CD4-positive, alpha-beta T cell treated with Interleukin-12 subunit alpha and Interleukin-12 subunit beta, for 1 hour (primary cell): ENCODE results near the gene TIMM50.
"Not testable (repeated sequence)": the region's sequence is repeated elsewhere in the genome, so short reads cannot be mapped to it uniquely, and the experiment has no call there.

Source experiments
- DNase-seq: peaks from one replicate; pipeline ENCODE4 v3.0.0-alpha.2; 2020

TIMM50 gene

DNA sequence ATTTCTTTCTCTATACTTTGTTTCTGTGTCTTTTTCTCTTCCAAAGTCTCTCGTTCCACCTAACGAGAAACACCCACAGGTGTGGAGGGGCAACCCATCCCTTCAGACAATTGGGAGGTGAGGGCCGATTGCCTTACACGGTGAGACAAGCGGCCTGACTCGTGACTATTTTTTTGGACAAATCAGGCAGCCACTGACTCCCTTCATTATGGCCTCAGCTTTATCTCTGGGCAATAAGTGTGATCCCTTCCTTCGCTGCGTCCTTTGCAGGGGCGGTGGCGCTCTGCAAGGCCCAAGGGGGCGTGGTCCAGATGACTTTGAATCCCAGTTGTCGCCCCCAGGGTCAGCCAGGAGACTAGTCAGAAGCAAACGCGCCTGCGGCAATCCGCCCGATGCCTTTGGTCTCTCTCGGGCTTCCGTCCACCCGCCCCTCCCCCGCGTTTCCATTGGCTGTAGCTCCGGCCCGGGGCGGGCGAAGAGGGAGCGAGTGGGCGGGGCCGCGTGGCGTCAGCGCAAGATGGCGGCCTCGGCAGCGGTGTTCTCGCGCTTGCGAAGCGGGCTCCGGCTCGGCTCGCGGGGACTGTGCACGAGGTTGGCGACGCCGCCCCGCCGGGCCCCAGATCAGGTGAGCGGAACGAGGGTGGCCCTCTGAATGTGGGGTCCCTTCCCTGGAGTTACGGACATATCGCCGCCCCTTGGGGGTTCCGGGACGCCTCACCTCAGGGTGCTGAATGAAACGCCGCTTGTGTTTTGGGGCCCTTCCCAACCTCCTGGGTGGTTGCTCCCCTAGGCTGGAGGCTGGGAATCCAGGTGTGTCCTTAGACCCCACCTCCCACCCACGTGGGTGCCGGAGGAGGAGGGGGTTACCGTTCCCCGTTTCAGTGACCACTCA is at the start of gene TIMM50:
Gene TIMM50, plus strand, starts transcription at position 502 of the 892 bp plus-strand sequence. Its CDS starts 16 bp downstream, at position 518.
- peak; percentile 97 for DNase-seq

DNA sequence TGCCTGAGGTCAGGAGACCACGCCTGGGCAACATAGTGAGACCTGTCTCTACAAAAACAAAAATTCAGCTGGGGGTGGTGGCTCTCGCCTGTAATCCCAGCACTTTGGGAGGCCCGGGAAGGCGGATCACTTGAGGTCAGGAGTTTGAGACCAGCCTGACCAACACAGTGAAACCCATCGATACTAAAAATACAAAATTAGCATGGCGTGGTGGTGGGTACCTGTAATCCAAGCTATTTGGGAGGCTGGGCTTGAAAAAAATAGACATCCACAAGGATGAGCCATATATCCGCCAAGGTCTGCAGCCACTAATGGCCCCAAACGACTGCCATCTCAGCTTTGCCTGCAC is 48.0 kb upstream of the TIMM50 start:
- no peak for DNase-seq

DNA sequence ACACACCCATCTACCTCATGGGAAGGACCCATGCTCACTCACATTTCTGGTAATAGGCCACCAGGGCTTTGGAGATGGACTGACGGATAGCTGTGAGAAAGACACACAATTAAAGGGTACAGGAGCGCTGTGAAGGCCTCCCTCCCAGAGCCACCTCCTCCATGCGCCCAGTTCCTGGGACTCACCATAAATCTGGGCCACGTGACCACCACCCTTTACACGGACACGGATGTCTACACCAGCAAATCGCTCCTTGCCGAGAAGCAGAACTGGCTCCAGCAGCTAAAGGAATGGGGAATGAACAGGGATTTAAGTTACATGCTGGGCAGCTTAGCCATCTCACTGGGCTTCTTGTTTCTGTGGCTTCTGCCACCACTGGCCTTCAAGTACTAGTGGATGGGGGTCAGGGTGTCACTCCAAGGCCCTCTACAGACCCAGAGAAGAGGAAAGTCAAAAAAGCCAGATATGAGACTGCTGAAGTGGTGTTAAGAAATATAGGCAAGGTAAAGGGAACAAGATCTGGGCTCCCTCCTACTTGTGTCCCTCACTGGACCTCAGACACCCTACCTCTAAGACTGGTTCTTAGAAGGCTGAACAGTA is 47.1 kb upstream of the TIMM50 start:
- DNase-seq, result no peak

DNA sequence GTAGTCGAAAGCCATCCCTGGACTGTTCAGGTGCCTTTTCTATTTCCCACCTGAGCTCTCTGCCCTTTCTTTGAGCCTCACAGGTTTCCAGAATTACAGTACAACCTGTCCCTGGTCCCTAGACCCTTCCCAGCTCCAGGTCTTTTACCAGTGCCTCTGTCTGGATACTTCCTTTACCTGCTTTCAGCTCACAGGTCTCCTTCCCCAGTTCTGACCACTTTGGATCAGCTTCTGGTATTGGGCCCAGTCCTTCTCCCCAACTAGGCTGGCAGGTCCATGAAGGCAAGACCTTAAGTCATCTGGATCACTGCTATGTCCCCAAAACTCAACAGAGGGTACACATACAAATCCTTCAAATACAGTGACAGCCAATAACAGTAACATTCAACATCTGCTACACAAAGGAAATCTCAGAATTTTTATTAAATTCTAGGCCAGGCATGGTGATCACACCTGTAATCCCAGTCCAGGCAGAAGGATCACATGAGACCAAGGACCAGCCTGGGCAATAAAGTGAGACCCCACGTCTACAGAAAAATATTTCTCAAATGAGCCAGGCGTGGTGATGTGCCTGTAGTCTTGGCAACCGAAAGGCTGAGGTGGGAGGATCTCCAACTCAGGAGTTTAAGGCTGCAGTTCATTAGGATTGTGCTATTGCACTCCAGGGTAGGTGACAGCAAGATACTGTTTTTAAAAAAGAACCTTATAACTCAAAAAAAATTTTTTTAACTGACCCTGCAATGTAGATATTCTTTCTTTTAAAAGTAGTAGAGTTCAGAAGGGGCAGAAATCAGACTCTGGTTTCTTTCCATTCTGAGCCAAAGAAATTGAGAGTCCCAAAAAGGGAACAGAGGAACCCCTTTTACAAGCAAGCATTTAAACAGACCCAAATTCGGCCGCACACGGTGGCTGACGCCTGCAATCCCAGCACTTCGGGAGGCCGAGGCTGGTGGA is 46.2 kb upstream of the TIMM50 start:
- DNase-seq, result no peak

DNA sequence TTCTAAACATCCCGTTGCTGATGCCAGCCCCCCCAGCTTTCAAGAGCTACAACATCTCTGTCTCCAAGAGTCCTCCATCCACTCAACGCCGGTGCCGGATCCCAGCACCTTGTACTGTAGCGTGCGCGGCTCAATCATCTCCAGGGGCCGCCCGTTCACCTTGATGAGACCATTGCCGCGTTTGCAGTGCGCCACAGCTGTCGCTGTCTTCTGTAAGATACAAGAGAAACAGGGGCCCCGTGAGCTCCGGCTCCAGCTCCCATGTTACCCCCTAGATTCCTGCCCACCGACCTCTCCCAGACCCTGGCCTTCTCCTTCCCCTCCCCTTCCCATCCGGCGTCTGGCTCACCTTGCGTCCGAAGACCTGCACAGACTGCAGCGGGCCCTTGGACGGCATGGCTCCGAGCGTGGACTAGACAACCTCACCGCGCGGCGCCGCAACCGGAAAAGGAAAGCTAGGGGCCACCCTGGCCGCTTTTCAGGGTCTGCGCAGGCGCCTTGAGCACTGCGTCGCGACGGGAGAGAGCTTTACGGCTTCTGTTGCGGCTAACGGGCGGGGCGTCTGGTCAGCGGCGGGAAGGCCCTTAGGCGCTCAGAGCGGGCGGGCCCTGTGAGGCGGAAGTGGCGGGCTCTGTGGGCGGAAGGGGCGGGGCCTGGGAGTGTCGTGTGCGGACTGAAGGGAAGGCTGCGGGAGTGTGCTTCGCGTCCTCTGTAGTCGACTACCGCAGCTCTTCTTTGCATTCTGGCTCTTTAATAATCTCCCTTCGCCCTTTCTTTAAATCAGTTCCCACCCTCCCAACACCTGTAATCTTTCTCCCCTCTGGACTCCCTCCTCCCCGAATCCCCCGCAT is 44.9 kb upstream of the TIMM50 start, which contains the start of gene RPS16:
Gene RPS16, minus strand, starts transcription at position 451 of the 851 bp plus-strand sequence. Its CDS starts 54 bp downstream, at position 397.
- DNase-seq, result peak; percentile 99

DNA sequence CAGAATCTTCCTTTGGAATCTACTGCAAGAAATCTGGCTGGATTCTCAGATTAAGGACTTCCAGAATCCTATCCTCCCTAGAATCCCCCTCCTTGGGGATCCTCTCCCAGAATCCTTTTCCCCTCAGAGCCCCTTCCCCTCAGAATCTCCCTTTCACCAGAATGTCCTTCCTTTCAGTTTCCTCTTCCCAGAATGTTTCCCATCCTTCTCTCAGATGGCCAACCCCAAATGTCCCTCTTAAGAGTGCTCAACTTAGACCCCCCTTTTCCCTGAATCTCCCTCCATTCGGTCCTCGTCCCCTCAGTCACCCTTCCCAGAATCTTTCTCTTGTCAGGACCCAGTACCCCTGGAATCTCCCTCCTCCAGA is 44.3 kb upstream of the TIMM50 start:
- no peak for DNase-seq

DNA sequence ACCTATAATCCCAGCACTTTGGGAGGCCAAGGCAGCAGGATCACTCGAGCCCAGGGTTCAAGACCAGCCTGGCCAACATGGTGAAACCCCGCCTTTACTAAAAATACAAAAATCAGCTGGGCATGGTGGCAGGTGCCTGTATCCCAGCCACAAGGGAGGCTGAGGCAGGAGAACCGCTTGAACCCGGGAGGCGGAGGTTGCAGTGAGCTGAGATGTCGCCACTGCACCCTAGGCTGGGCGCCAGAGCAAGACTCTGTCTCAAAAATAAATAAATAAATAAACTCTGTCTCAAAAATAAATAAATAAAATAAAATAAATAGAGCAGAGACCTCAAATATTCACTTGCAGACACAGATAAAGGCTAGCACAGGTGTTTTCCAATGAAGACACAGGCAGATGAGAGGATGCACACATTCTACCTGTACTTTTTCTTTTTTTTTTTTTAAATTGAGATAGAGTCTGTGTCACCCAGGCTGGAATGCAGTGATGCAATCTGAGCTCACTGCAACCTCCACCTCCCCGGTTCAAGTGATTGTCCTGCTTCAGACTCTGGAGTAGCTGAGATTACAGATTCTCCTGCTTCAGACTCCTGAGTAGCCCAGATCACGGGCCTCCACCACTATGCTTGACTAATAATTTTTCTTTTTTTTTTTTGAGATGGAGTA is 42.2 kb upstream of the TIMM50 start:
- DNase-seq, result no peak

DNA sequence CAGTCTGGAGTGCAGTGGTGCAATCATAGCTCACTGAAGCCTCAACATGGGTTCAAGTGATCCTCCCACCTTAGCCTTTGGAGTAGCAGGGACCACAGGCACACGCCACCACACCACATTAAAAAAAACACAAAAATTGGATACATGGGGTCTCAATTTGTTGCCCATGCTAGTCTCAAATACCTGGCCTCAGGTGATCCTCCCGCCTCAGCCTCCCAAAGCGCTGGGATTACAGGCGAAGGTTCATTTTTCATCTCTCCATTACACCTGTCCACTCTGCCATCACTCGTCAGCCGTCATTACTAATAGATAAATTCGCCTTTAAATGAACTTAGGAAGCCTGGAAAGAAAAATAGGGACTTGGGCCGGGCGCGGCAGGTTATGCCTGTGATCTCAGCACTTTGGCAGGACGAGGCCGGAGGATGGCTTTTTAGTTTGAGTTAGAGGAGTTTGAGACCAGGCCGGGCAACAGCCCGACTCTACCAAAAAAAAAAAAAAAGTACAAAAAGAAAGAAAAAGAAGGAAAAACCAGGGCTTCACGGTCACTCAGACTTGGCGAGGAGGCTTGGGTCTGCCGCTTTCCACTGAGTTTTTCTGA is 35.9 kb upstream of the TIMM50 start:
- DNase-seq, result no peak

DNA sequence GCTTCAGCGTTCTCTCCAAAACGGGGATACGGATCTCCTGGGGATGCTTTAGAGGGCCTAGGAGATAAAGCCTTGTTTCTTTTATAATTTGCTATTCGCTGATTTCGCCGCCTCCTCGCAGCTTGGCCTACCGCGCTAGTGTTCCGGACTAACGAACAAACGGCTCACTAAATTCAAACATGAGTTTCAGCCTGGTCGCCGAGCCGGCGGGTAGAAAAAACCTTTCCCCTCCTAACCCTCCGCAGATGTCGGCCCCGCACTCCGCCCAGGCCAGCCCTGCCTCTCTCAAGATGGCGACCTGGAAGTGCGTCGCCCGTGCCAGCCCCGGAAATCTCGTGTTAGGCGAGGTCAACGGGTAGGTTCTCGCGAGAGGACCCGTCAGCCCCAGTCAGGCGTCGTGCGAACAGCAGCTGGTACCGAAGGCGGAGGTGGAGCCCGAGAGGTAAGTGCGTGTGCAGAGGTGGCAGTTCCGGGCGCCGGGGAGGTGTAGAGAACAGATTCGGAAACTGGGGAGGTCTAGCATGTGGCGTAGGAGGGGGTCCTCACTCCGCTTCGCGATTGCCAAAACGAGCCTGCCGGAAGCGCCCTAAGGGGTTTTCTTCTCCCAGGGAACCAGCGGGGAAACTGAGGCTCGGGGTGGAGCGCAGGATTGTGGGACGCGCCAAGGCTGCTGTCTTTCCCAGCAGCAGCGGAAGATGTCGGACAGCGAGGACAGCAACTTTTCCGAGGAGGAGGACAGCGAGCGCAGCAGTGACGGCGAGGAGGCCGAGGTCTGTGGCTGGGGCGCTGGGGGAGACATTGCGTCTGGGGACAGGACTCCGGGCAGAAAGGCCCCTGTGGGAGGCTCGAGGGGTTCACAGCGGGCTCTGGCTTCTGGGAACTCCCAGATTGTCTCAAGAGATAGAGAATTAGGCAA is 35.2 kb upstream of the TIMM50 start, which contains the start of gene SUPT5H:
Gene SUPT5H, plus strand, starts transcription at position 387 of the 916 bp plus-strand sequence. Its CDS starts 309 bp downstream, at position 696.
- peak; percentile 99 for DNase-seq

DNA sequence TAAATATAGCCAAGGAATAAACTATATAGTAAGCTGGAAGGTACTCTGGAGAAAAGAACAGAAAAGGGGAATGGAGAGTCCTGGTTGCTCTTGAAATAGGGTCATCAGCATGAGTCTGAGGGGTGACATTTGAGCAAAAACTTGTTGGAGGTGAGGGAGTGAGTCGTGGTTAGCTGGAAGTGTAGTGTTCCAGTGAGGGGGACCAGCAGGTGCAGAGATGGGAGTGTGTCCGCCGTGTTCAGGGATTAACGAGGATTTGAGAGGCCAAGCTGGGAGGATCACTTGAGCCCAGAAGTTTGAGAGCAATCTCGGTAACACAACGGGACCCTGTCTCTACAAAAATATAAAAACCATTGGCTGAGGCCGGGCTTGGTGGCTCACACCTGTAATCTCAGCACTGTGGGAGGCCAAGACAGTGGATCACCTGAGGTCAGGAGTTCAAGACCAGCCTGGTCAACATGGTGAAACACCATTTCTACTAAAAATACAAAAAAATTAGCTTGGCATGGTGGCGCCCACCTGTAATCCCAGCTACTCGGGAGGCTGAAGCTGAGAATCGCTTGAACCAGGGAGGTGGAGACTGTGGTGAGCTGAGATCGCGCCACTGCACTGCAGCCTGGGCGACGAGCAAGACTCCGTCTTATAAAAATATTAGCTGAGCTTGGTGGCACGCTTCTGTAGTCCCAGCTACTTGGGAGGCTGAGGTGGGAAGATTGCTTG is 34.1 kb upstream of the TIMM50 start:
- no peak for DNase-seq

DNA sequence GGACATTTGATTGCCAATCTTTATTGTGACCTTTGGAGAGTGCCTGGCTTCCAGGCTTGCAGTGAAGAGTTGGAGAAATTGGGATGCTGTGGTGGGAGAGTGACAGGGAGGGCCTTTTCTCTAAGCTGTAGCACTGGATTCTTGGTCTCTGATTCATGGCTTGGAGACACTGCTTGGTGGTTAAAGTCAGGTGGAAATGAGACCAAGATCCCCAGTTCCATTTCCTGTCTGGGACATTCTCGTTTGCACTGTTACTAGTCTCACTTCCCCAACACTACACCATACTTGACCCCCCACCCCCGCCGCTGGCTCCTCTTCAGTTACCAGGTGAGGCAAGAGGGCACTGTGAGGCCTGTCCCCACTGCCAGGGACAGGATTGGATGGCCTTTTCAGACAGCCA is 32.4 kb upstream of the TIMM50 start:
- no peak for DNase-seq

DNA sequence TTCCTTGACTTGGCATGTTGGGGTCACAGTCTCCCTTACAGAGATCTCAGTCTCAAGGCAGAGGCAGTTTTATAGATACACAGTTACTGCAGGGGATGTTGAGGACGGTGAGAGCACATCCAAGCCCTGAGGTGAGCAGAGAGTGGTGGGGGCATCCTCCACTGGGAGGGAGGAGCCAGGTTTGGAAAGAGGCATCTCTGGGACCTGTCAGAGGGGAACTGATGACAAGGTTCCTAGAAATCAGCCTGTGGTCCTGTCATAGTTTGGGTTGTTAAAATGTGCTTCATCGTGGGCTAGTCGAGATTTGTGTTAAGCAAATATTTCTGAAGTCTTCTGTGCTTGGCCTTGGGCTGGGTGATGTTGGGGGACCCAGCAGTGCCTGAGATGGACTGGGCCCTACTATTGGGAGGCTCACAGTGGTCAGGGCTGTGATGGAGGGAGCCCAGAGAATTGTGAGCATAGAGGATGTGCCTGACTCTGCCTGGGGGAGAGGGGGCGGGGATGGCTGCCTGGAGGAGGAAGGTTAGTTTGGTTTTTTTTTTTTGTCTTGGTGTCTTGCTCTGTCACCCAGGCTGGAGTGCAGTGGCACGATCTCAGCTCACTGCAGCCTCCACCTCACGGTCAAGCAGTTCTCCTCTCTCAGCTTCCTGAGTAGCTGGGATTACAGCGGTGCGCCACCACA is 31.4 kb upstream of the TIMM50 start:
- DNase-seq, result no peak

DNA sequence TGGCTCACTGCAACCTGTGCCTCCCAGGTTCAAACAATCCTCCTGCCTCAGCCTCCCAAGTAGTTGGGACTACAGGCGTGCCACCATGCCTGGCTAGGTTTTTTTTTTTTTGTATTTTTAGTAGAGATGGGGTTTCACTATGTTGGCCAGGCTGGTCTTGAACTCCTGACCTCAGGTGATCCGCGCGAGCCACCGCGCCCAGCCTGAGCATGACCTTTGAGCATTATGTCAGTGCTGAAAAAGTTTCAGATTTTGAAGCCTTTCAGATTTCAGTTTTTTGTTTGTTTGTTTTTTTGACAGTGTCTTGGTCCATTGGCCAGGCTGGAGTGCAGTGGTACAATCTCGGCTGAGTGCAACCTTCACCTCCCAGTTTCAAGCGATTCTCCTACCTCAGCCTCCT is 29.4 kb upstream of the TIMM50 start:
- DNase-seq, result not testable (repeated sequence)

DNA sequence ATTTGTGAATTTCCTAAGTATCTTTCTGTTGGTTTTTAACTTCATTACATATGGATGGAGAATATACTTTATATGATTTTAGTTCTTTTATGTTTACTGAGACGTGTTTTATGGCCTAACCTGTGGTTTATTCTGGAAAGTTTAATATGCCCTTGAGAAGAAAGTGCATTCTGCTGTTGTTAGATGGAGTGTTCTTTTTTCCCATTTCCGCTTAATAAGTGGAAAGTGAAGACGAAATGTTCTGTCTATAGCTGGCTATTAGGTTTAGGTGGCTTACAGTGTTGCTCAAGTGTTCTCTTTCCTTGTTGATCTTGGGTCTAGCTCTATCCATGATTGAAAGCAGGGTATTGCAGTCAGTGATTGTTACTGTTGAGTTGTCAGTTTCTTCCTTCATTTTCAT is 17.2 kb upstream of the TIMM50 start:
- no peak for DNase-seq

DNA sequence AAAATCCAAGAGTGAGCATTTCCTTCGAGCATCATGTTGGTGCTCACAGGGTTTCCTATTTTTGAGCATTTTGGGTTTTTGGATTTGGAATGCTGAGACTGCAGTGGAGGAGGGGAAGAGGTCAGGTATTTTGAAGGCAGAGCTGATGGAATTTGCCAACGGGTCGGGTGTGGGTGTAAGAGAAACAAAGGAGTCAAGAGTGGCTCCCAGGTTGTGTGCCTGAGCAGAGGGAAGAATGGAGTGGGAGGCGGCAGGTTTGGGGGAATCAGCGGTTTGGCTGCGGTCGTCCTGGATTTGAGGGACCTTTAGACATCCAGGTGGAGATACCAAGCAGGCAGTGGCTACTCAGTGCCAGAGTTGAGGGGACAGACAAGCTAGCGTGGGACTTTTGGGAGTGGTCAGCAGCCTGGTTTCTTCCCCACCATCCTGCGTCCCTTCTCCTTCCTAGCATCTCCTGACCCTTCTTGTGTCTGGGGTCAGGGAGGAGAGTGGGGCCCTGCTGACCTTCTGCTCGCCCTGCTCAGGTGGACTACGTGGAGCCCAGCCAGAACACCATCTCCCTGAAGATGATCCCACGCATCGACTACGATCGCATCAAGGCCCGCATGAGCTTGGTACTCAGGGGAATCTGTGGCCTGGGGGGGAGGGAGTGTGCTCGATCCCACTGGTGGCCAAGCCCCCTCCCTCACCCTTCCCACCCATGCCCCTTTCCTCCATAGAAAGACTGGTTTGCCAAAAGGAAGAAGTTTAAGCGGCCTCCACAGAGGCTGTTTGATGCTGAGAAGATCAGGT is 14.5 kb upstream of the TIMM50 start:
- DNase-seq, result no peak

DNA sequence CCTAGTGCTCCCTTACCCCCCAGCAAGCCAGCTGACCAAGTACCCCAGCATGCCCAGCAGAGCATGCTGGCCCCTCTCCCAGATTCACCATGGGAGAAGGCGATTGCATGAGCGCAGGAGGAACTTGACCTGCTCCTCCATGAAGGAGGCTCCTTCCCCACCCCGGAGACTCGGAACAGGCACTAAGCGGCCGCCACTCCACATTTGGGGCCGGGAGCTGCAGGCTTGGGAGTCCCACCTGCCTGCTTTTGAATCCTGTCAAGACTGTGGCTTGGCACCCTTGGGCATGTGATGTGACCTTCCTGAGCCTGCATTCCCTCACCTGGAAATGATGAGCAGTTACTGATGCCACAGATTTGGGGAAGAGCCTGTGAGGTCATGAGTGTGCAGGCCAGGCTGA is 12.7 kb upstream of the TIMM50 start:
- no peak for DNase-seq

DNA sequence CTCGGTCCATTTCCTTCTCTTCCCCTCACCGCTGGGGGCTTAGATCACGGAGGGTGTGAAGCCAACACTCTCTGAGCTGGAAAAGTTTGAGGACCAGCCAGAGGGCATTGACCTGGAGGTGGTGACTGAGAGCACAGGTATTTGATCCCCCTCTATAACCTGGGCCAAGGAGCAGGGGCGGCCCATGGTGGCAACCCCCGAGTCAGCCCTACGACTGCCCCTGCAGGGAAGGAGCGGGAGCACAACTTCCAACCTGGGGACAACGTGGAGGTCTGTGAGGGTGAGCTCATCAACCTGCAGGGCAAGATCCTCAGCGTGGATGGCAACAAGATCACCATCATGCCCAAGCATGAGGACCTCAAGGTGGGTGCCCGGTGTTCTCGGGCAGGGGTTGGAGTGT is 11.6 kb upstream of the TIMM50 start:
- DNase-seq, result no peak

DNA sequence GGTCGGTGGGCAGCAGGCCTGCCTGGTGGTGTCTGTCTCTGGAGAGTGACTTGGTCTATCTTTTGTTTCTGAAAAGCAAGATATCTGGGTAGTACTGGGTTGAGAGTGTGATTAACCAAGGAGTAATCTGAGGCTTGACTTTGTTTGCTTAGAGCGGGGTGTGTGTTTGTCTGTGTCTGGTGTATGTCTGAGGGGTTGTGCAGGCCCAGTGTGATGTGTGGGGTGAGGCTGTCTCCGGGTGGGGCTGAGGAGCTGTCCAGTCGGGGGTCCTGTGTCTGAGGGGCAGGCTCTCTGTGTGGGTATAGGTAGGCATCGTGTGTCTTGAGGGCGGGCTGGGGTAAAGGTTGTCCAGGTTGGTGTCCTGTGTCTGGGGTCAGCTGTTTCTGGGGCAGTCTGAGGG is 11.1 kb upstream of the TIMM50 start:
- DNase-seq, result no peak
